Activated naive CD8-positive, alpha-beta T cell (primary cell): ENCODE results near the gene PLCB3.
A peak's percentile ranks its signal among the peaks of the same experiment; 100 is the strongest.

ENCODE experiments used
- H3K27ac Mint-ChIP-seq: one replicate; pipeline ENCODE4 v1.8.0; 2021; ENCODE audit warnings: mixed read lengths
- H3K27me3 Mint-ChIP-seq: one replicate; pipeline ENCODE4 v1.8.0; 2021; ENCODE audit warnings: mixed read lengths
- H3K36me3 Mint-ChIP-seq: one replicate; pipeline ENCODE4 v1.8.0; 2021; ENCODE audit warnings: mixed read lengths
- H3K4me1 Mint-ChIP-seq: one replicate; pipeline ENCODE4 v1.8.0; 2021; ENCODE audit warnings: low read depth, mixed read lengths
- H3K4me3 Mint-ChIP-seq: one replicate; pipeline ENCODE4 v1.8.0; 2021; ENCODE audit warnings: mild to moderate bottlenecking, mixed read lengths
- H3K9me3 Mint-ChIP-seq: one replicate; pipeline ENCODE4 v1.8.0; 2021; ENCODE audit warnings: low read depth, mixed read lengths

The PLCB3 gene

DNA sequence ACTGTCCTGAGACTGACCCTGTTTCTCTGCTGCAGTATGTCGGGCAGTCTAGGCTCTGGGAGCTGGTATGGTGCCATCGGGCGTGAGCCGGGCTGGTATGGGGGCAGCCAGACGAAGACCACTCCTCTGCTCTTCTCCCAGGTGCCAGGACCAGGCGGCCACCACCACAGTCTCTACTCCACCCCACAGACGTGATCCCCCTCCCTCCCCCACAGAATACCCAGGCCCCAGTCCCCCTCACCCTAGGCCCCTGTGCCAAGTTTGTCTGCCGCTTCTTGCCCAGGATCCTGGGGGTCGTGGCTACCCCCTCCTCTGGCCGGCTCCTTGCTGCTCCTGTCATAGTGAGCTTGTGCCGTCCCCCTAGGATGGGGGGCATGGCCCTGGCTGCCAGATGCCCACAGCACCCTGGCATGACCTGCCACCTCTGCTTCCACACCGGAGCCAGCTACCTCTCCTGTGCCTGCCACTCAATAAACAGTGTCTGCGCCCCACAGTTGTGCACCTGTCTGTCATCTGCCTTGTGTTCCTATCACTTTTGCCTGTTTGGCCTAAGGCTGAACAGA lies 37.8 kb downstream of the PLCB3 start:
- Mint-ChIP-seq H3K4me1 (peaks cover 15% of the 10 kb centered on the region), H3K36me3 (no peaks in the 10 kb centered on the region), H3K4me3 (no peak overlapping the region), H3K27me3 (peaks cover 8% of the 10 kb centered on the region), H3K27ac (no peak overlapping the region), H3K9me3 (no peaks in the 10 kb centered on the region)

DNA sequence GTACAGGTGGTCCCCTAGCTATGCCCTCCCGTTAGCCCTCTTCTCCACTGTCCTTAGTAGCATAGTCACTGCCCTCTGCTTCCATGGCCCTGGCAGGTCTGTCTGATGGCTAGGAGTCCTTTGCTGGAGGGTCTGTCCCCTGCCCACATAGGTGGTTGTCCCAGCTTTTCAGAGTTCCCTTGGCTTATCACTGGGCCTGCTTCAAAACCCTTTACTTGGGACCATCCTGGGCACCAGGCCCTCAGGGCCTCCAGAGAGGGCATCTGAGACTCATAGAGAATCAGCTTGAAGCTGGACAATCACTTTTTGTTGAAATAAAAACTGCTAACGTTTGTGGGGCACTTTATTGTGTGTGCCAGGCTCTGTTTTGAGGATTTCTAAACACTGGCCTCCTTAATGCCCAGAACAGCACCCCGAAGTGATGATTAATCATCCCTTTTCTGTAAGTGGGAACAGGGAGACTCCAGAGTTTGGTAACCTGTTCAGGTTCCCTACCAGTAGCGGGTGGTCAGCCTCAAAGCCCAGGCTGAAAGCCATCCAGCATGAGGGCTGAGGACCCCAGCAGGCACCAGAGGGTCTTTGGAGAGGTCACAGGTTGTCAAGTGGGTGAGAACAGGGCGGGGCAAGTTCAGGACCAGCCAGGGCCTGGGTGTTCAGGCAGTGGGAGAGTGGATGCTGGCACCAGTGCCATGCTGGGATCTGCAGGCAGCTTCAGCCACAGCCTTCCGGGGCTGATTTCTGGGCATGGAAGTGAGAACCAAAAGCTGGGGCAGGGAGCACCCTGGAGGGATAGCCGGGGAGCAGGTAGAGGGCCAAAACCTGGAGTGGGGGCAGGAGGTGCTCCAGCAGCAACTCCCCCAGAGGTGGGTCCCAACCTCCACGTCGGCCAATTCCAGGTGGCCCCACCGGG lies 39.3 kb downstream of the PLCB3 start:
- peak overlapping the region; percentile 82 for H3K4me3 Mint-ChIP-seq
- no peaks in the 10 kb centered on the region for H3K36me3 Mint-ChIP-seq
- peak overlapping the region; percentile 54 for H3K27ac Mint-ChIP-seq
- peaks cover 15% of the 10 kb centered on the region for H3K27me3 Mint-ChIP-seq
- H3K9me3 Mint-ChIP-seq, result no peaks in the 10 kb centered on the region
- H3K4me1 Mint-ChIP-seq, result peaks cover 15% of the 10 kb centered on the region

DNA sequence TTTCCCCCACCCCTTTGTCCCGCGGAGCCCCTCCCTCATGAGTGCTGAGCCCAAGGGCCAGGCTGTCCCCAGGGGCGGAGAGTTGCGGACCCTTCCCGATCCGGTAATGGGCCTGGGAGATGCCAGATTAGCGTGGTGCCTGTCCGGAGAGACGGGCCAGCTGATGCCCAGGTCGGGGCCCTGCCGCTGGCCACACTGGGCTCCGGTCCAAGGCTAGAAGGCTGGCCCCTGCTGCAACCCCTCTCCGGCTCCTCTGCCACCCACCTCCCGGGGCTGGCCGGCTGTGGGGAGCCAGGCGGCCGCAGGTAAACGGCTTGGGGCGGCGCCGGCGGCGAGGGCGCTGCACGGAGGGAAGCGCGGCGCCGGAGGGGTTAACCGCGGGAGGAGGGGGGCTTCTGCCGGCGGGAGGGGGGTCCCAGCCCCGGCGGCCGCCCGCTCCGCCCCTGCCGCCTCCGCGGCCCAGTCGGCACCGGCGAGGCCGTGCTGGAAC lies 40.0 kb downstream of the PLCB3 start, which contains the start of gene KCNK4:
TSS of gene KCNK4 (plus strand) at position 41 of the 490 bp plus-strand sequence. CDS start 1,717 bp downstream, outside the sequence.
- Mint-ChIP-seq H3K9me3 (no peaks in the 10 kb centered on the region), H3K4me3 (peak within 1 kb of the TSS; percentile 82), H3K27ac (peak within 1 kb of the TSS; percentile 54), H3K36me3 (no peaks in the 10 kb centered on the region), H3K4me1 (peaks cover 13% of the 10 kb centered on the region), H3K27me3 (peaks cover 20% of the 10 kb centered on the region)

DNA sequence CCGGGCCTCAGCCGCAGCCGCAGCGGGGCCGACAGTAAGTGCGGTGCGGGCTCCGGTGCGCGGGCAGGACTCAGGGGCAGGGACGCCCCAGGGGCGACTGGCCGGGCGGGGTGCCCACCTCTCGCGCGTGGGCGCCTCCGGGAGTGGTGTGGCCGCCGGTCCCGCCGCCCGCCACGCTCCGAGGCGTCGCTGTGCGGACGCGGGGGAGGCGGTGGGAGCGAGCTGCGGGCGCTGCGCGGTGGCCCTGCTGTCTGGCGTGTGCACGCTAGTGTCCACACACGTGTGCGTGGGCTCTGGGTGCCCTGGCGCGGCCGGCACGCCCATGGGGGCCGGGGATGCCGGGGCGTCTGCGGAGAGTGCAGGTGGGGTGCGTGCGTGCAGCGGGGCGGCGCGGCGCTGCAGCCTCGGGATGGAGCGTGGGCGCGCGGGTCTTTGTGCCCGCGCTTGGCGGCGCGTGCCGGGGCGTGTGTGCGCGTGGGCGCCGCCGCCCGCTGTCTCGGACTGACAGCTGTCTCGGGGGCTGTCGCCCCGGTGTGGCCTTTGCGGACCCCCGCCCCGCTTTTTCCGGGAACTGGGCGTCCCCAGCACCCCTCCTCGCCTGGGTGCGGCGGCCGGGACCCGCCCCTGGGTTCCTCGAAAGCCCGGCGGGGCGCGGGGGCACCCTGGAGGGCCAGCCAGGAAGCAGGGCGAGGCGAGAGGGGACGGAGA lies 40.6 kb downstream of the PLCB3 start:
- H3K4me1 Mint-ChIP-seq, result peaks cover 7% of the 10 kb centered on the region
- H3K27me3 Mint-ChIP-seq, result peaks cover 22% of the 10 kb centered on the region
- no peak overlapping the region for H3K4me3 Mint-ChIP-seq
- H3K36me3 Mint-ChIP-seq, result no peaks in the 10 kb centered on the region
- no peak overlapping the region for H3K27ac Mint-ChIP-seq
- H3K9me3 Mint-ChIP-seq, result no peaks in the 10 kb centered on the region

DNA sequence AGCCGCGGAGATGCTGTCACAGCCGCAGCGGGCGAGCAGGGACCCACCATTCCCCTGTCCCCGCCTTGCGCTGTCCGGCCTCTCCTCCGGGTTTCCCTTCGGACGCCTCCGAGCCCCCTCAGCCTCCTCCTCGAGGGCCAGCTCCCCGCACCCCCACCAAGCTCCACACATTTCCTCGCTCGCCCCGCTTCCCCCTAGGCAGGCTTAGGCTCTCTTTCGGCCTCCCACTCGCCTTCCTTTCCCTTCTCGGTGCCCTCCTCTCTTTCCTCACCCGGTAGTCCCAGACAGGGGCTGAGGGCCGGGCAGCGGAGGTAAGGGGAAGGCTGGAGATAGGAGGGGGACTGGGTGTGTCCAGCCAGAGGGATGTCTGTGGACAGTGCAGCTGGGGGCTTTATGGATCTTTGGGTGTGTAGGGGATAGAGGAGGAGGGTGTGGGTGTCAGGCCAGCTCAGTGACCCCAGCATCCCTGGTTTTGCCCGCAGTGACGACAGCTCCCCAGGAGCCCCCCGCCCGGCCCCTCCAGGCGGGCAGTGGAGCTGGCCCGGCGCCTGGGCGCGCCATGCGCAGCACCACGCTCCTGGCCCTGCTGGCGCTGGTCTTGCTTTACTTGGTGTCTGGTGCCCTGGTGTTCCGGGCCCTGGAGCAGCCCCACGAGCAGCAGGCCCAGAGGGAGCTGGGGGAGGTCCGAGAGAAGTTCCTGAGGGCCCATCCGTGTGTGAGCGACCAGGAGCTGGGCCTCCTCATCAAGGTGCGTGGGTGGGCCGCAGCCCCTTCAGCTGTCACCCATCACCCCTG lies 41.3 kb downstream of the PLCB3 start:
- no peak overlapping the region for H3K27ac Mint-ChIP-seq
- peaks cover 9% of the 10 kb centered on the region for H3K4me1 Mint-ChIP-seq
- peak overlapping the region; percentile 40 for H3K4me3 Mint-ChIP-seq
- H3K9me3 Mint-ChIP-seq, result no peaks in the 10 kb centered on the region
- no peaks in the 10 kb centered on the region for H3K36me3 Mint-ChIP-seq
- H3K27me3 Mint-ChIP-seq, result peaks cover 27% of the 10 kb centered on the region

DNA sequence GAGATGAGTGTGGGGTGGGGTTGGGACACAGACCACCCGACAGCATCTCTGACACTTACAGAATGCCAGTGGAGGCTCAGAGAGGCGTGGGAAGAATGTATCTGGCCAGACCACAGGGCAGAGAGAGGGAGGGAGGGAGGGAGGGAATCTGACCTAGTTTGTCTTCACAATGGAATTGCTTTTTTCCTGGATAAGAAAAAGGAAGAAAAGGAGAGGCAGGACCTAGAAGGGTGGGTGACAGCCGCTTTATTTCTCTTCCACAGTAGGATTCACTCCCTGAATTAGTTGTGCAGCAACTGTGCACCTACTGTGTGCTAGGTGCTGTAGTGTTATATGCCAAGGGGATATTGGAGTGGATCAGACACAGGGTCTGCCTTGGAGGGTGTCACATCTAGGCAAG lies 43.4 kb downstream of the PLCB3 start:
- no peaks in the 10 kb centered on the region for H3K9me3 Mint-ChIP-seq
- peaks cover 35% of the 10 kb centered on the region for H3K27me3 Mint-ChIP-seq
- H3K4me1 Mint-ChIP-seq, result peaks cover 15% of the 10 kb centered on the region
- H3K4me3 Mint-ChIP-seq, result no peak overlapping the region
- H3K36me3 Mint-ChIP-seq, result no peaks in the 10 kb centered on the region
- no peak overlapping the region for H3K27ac Mint-ChIP-seq

DNA sequence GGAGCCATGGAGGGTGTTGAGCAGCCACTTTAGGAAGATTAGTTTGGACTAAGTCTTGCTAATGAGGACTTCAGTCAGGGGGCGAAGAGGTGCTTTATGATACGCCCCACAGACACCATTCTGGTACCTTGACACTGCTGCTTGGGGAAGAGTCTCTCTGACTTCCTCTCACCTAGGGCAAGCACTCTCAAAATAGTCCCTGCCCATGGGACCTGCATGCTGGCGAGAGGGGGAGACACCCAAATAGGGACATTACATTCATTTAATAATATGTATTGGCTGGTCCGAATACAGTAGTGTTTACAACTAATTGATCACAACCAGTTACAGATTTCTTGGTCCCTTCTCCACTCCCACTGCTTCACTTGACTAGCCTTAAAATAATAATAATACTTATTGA lies 44.4 kb downstream of the PLCB3 start:
- Mint-ChIP-seq H3K4me3 (no peak overlapping the region), H3K27ac (no peak overlapping the region), H3K36me3 (no peaks in the 10 kb centered on the region), H3K4me1 (peaks cover 18% of the 10 kb centered on the region), H3K27me3 (peaks cover 34% of the 10 kb centered on the region), H3K9me3 (no peaks in the 10 kb centered on the region)

DNA sequence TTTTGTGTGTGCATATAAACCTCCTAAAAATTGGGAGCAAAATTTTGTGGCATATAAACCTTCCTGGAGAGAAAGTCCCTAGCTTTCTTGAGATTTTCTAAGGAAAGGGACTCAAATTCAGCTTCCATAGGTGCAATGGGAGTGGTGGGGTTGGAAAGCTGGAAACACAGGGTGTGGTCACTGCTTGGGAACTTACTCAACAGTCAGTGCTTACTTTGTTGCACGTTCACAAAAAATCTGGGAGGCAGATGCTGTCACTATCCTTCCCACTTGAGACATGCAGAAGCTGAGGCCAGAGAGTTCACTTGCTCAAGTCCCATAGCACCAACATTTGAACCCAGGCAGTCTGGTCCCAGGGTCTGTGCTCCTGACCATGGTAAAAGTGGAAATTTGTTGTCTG lies 44.9 kb downstream of the PLCB3 start:
- Mint-ChIP-seq H3K27ac (no peak overlapping the region), H3K9me3 (no peaks in the 10 kb centered on the region), H3K4me1 (peaks cover 20% of the 10 kb centered on the region), H3K4me3 (no peak overlapping the region), H3K36me3 (no peaks in the 10 kb centered on the region), H3K27me3 (peaks cover 33% of the 10 kb centered on the region)

DNA sequence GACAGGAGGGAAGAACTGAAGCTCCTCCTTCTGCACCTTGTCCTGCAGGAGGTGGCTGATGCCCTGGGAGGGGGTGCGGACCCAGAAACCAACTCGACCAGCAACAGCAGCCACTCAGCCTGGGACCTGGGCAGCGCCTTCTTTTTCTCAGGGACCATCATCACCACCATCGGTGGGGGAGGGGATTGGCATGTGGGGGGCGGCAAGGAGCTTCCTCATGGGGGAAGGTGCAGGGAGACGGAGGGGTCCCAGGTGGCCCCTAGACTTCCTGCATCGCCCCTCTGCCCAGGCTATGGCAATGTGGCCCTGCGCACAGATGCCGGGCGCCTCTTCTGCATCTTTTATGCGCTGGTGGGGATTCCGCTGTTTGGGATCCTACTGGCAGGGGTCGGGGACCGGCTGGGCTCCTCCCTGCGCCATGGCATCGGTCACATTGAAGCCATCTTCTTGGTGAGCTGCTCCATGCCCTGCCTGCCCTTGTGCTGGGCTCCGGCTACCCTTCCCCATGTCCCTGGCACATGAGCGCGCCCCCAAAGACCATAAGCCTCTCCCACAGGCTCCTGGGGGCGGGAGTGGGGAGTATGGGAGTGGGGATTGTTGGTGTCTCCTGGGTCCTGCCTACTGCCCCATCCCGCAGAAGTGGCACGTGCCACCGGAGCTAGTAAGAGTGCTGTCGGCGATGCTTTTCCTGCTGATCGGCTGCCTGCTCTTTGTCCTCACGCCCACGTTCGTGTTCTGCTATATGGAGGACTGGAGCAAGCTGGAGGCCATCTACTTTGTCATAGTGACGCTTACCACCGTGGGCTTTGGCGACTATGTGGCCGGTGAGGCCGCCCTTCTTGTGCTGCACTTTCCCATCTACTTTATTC lies 45.7 kb downstream of the PLCB3 start:
- H3K4me3 Mint-ChIP-seq, result no peak overlapping the region
- H3K27ac Mint-ChIP-seq, result no peak overlapping the region
- no peaks in the 10 kb centered on the region for H3K9me3 Mint-ChIP-seq

DNA sequence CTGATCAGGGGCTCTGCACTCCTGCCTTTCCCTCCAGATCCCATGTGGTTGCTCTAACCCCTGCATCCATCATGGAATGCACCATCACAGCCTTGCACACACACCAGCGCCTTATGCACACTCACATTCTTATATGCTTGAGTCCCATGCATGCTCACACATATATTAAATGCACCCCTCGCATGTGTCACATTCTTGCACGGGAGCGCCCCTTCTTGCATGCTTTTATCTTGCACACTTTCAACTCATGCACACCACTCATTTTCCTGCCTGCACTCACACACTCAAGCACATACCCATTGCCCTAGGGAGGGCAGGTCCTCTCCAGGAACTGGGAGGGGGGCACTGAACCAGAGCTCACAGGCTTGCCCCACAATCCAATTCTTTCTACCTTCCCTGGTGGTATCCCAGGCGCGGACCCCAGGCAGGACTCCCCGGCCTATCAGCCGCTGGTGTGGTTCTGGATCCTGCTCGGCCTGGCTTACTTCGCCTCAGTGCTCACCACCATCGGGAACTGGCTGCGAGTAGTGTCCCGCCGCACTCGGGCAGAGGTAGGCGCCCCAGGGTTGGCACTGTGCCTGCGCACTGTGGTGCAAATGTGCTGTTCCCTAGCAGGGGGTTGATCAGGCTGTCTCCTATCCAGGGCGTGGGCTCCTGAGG lies 46.5 kb downstream of the PLCB3 start:
- Mint-ChIP-seq H3K36me3 (no peaks in the 10 kb centered on the region), H3K9me3 (no peaks in the 10 kb centered on the region), H3K27me3 (peaks cover 33% of the 10 kb centered on the region), H3K4me3 (no peak overlapping the region), H3K27ac (no peak overlapping the region), H3K4me1 (peaks cover 20% of the 10 kb centered on the region)

More for the DNA sequence above, 45.7 kb downstream of the PLCB3 start:
- Mint-ChIP-seq H3K4me1 (peaks cover 22% of the 10 kb centered on the region), H3K27me3 (peaks cover 33% of the 10 kb centered on the region), H3K36me3 (no peaks in the 10 kb centered on the region)

DNA sequence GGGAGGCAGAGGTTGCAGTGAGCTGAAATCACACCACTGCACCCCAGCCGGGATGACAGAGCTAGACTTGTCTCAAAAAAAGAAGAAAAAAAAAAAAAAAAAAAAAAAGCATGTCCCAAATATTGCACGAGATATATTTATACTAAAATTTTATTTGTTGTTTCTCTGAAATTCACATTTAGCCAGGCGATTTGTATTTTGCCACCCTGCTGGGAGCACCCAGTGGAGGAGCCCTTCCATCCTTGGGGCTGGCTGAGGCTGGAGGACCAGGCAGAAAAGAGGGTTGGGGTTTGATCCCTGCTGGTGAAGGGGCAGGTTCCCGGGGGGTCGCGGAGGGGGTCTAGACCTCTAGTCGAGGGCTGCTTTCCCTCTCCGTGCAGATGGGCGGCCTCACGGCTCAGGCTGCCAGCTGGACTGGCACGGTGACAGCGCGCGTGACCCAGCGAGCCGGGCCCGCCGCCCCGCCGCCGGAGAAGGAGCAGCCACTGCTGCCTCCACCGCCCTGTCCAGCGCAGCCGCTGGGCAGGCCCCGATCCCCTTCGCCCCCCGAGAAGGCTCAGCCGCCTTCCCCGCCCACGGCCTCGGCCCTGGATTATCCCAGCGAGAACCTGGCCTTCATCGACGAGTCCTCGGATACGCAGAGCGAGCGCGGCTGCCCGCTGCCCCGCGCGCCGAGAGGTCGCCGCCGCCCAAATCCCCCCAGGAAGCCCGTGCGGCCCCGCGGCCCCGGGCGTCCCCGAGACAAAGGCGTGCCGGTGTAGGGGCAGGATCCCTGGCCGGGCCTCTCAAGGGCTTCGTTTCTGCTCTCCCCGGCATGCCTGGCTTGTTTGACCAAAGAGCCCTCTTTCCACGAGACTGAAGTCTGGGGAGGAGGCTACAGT lies 47.9 kb downstream of the PLCB3 start:
- peaks cover 25% of the 10 kb centered on the region for H3K4me1 Mint-ChIP-seq
- no peaks in the 10 kb centered on the region for H3K36me3 Mint-ChIP-seq
- peaks cover 30% of the 10 kb centered on the region for H3K27me3 Mint-ChIP-seq
- no peak overlapping the region for H3K27ac Mint-ChIP-seq
- H3K4me3 Mint-ChIP-seq, result peak overlapping the region; percentile 72
- no peaks in the 10 kb centered on the region for H3K9me3 Mint-ChIP-seq

DNA sequence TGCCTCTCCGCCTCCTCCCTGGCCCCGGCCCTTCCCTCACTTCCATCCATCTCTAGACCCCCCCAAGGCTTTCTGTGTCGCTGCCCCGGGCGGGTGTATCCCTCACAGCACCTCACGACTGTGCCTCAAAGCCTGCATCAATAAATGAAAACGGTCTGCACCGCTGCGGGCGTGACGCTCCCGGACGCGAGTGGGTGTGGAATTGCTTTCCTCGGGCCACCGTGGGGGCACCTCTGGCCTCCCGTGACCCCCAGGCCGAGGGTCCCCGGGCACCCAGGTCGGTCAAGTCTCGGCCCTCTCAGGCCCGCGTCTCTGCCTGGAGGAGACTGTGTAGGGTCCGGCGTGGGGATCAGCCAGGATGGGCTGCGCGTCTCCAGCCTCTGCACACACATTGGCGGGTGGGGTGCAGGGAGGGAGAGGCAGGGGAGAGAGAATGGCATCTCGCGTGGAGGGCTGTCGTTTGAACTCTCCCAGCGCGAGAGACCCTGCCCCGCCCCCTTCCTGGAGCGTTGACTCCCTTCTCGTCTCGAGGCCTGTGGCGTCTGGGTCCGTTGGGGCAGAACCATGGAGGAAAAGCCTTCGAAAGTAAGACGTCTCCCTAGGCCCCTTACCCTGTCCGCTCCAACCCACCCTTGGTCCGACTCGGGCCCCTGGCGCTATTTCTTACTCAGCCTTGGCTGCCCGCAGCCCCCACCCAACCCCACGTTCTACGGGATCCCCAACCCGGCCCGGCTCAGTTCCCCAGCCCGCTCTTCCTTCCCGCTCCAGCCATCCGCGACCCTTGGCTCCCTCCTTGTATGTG lies 48.7 kb downstream of the PLCB3 start, which contains the start of gene CATSPERZ:
TSS of gene CATSPERZ (plus strand) at position 512 of the 802 bp plus-strand sequence. CDS start at position 565, 53 bp downstream.
- H3K27ac Mint-ChIP-seq, result no peak within 1 kb of the TSS
- H3K4me3 Mint-ChIP-seq, result peak within 1 kb of the TSS; percentile 78
- no peaks in the 10 kb centered on the region for H3K36me3 Mint-ChIP-seq
- no peaks in the 10 kb centered on the region for H3K9me3 Mint-ChIP-seq
- peaks cover 27% of the 10 kb centered on the region for H3K27me3 Mint-ChIP-seq
- peaks cover 30% of the 10 kb centered on the region for H3K4me1 Mint-ChIP-seq
